A549 (cell line): ENCODE measurements around the gene PPARA. TPM values are rescaled to one million over a fixed set of nuclear protein-coding genes. Genes with fewer than 3 reads are reported as not detected.

ENCODE experiments used
- ATAC-seq, 2 experiments: fragments of 200-7000 bp in 1 of 2; fragments of >200 bp in 1 of 2; cut with Nextera tagmentation in 1 of 2; cut with Tn5 transposase in 1 of 2; 3 replicates each; pipeline versions ENCODE4 v1.8.0 to v1.9.1; 2018 to 2020; ENCODE audit warnings: mild to moderate bottlenecking in 1 of 2, moderate library complexity in 1 of 2
- CTCF ChIA-PET: fragments of 300-600 bp; sonication (Branson Sonifier 250); formaldehyde crosslinking; extraction: SDS; loops from one replicate; lab custom pipeline; 2021; ENCODE audit warnings: antibody characterized with exemption, inconsistent platforms; lab: Yijun Ruan, JAX
- POLR2A ChIA-PET: fragments of 350-600 bp; formaldehyde crosslinking; extraction: SDS; loops from one replicate; lab custom pipeline; 2021; ENCODE audit warnings: antibody characterized with exemption, inconsistent platforms; lab: Yijun Ruan, JAX
- DNase-seq, 2 experiments: peaks; one replicate each; pipeline versions ENCODE4 v3.0.0 to v3.0.0-alpha.2; 2011 to 2016; ENCODE audit warnings: low read depth in 1 of 2, low spot score in 1 of 2
- FAIRE-seq: peaks from 2 replicates; lab custom pipeline; 2011; peaks lifted over from hg19 to GRCh38; lab: Jason Lieb, UNC
- H3K27ac ChIP-seq, 2 experiments: fragments of >200 bp; sonication (Bioruptor Twin); formaldehyde crosslinking; 3 replicates each; pipeline ENCODE4 v1.5.1; 2016 to 2017
- H3K4me1 ChIP-seq: fragments of >200 bp; sonication (Bioruptor Twin); formaldehyde crosslinking; 3 replicates; pipeline ENCODE4 v1.6.1; 2016
- H3K4me2 ChIP-seq: fragments of >200 bp; sonication (Bioruptor Twin); formaldehyde crosslinking; 3 replicates; pipeline ENCODE4 v1.6.1; 2016
- H3K4me3 ChIP-seq: fragments of >200 bp; sonication (Bioruptor Twin); formaldehyde crosslinking; 3 replicates; pipeline ENCODE4 v1.5.1; 2016
- H3K9me3 ChIP-seq: fragments of >200 bp; sonication (Bioruptor Twin); formaldehyde crosslinking; 3 replicates; pipeline ENCODE4 v1.6.1; 2016
- CHD2 ChIP-seq: fragments of 150-350 bp; IDR thresholded peaks from 2 replicates; pipeline ENCODE4 v1.6.1; 2014; ENCODE audit warnings: low read length; ENCODE audit not compliant: partially characterized antibody
- EHMT2 ChIP-seq: fragments of 200-600 bp; sonication (generic); IDR thresholded peaks from 2 replicates; pipeline ENCODE4 v1.6.1; 2016; ENCODE audit warnings: antibody characterized with exemption, low read depth, mild to moderate bottlenecking, moderate library complexity
- FOSL2 ChIP-seq, 2 experiments: fragments of 450-650 bp in 1 of 2; fragments of >200 bp in 1 of 2; sonication (Bioruptor Twin) in 1 of 2; formaldehyde crosslinking; IDR thresholded peaks; 2 replicates each; pipeline versions ENCODE4 v1.5.0 to v1.6.1; 2016 to 2020; ENCODE audit warnings: mild to moderate bottlenecking in 1 of 2, moderate library complexity in 1 of 2
- FOXS1 ChIP-seq: fragments of 250-450 bp; sonication (Bioruptor Pico); IDR thresholded peaks from 2 replicates; pipeline ENCODE4 v1.5.0; 2020; ENCODE audit warnings: mild to moderate bottlenecking, moderate library complexity
- GATA3 ChIP-seq: IDR thresholded peaks from 2 replicates; pipeline ENCODE4 v1.6.1; 2012; ENCODE audit warnings: borderline replicate concordance
- HDAC2 ChIP-seq: fragments of 200-600 bp; sonication (generic); IDR thresholded peaks from 2 replicates; pipeline ENCODE4 v1.6.1; 2016
- HEYL ChIP-seq: fragments of 250-450 bp; sonication (Bioruptor Pico); IDR thresholded peaks from 2 replicates; pipeline ENCODE4 v1.8.0; 2021; ENCODE audit warnings: mild to moderate bottlenecking, moderate library complexity
- HMGXB4 ChIP-seq: fragments of 250-450 bp; sonication (Bioruptor Pico); IDR thresholded peaks from 2 replicates; pipeline ENCODE4 v1.5.0; 2021; ENCODE audit warnings: mild to moderate bottlenecking, moderate library complexity, borderline replicate concordance
- HOXA7 ChIP-seq: fragments of 250-450 bp; sonication (Bioruptor Pico); IDR thresholded peaks from 2 replicates; pipeline ENCODE4 v1.5.0; 2020; ENCODE audit warnings: mild to moderate bottlenecking, moderate library complexity
- HOXB13 ChIP-seq: fragments of 250-450 bp; sonication (Bioruptor Pico); IDR thresholded peaks from 2 replicates; pipeline ENCODE4 v1.5.0; 2020; ENCODE audit warnings: low read depth, mild to moderate bottlenecking, moderate library complexity
- KDM1A ChIP-seq: fragments of 200-600 bp; sonication (generic); IDR thresholded peaks from 2 replicates; pipeline ENCODE4 v1.6.1; 2016; ENCODE audit warnings: low read depth, mild to moderate bottlenecking
- NFE2L2 ChIP-seq: fragments of 150-350 bp; conservative IDR thresholded peaks from 2 replicates; pipeline ENCODE4 v1.6.1; 2014; ENCODE audit warnings: low read length
- NPAS2 ChIP-seq: fragments of 250-450 bp; sonication (Bioruptor Pico); IDR thresholded peaks from 2 replicates; pipeline ENCODE4 v1.8.0; 2022; ENCODE audit warnings: mild to moderate bottlenecking, moderate library complexity, borderline replicate concordance
- POLR2AphosphoS2 ChIP-seq: conservative IDR thresholded peaks from 2 replicates; pipeline ENCODE4 v1.6.1; 2012; ENCODE audit warnings: low read length, improper control_type of control experiment, inconsistent platforms
- RAD21 ChIP-seq, 2 experiments: fragments of >200 bp in 1 of 2; sonication (Bioruptor Twin) in 1 of 2; formaldehyde crosslinking in 1 of 2; IDR thresholded peaks in 1 of 2; conservative IDR thresholded peaks in 1 of 2; 2 replicates in 1 of 2; 3 replicates in 1 of 2; pipeline ENCODE4 v1.6.1; 2012 to 2018; ENCODE audit warnings: inconsistent platforms in 1 of 2
- RCOR1 ChIP-seq: fragments of 150-350 bp; IDR thresholded peaks from 2 replicates; pipeline ENCODE4 v1.6.1; 2014; ENCODE audit warnings: antibody characterized with exemption, low read length, low read depth
- RFX5 ChIP-seq: fragments of 450-650 bp; IDR thresholded peaks from 2 replicates; pipeline ENCODE4 v1.7.1; 2014; ENCODE audit warnings: antibody characterized with exemption, mild to moderate bottlenecking, moderate library complexity
- RNF2 ChIP-seq: fragments of 200-600 bp; sonication (generic); IDR thresholded peaks from 2 replicates; pipeline ENCODE4 v1.6.1; 2016; ENCODE audit warnings: low read depth, mild to moderate bottlenecking, antibody characterized with exemption, moderate library complexity, borderline replicate concordance
- ZC3H11A ChIP-seq: fragments of 450-650 bp; IDR thresholded peaks from 2 replicates; pipeline ENCODE4 v1.6.1; 2014; ENCODE audit warnings: antibody characterized with exemption, mild to moderate bottlenecking
- WGBS: methylation state at CpG from one replicate; pipeline ENCODE4 v1.1.6; 2017; ENCODE audit errors: missing lambda C conversion rate; 5-methylcytosine and 5-hydroxymethylcytosine counted together
- polyA plus RNA-seq, 4 experiments: library from polyadenylated mRNA; depleted of rRNA in 3 of 4; stranded (reverse); fragments of >200 nt; fragmentation: RNase III in 1 of 4; extraction: RNeasy Plus Mini Kit Qiagen cat#74134 plus additional on column Dnase treatment in 1 of 4; gene quantifications; 2 replicates in 3 of 4; 3 replicates in 1 of 4; pipeline ENCODE4 v1.2.3, GENCODE V29; 2011 to 2017
- TF ChIP-seq, protein P1 (sequence below): fragments of 150-350 bp; IDR thresholded peaks from 2 replicates; pipeline ENCODE4 v1.6.1; 2014; ENCODE audit warnings: low read depth, mild to moderate bottlenecking, low read length

PPARA gene
- polyA plus RNA-seq, 2 of the 4 experiments (the other 2 are of a cell fraction): 2.6 to 2.8 TPM

DNA sequence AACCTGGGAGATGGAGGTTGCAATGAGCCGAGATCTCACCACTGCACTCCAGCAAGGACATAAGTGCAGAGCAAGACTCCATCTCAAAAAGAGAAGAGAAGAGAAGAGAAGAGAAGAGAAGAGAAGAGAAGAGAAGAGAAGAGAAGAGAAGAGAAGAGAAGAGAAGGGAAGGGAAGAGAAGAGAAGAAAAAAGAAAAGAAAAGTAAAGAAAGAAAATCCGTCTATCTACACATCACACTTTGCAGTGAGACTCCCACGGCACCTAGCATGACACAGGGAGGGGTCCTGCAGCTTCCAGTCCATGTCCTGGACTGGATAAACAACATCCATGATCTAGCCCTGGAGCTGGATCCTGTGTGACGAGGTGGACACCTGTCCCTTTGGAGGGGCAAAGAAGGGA is 4.0 kb upstream of the PPARA start:
- Histone ChIP-seq H3K27ac (no peak overlapping the region), H3K4me2 (no peak overlapping the region), H3K4me1 (no peaks in the 10 kb centered on the region)
- 73% methylated on average over 4 of the region's 4 CpGs for WGBS
- DNase-seq: no peak
- TF ChIP-seq FOSL2 (IDR thresholded peaks at IDR 0.05): no peak
- TF ChIP-seq FOSL2 (CRISPR knock-in tag; IDR thresholded peaks at IDR 0.05): no peak
- TF ChIP-seq HDAC2: no peak
- no peak for TF ChIP-seq NPAS2 (CRISPR knock-in tag)
- no peak for TF ChIP-seq POLR2AphosphoS2
- TF ChIP-seq, all 56 proteins: peak for 0
- ChIA-PET POLR2A (no interaction called here), CTCF (interaction anchor here (1.7 kb wide), 1 partner anchor 24 kb away, joined by 5 read pairs; no protein-coding TSS in a partner anchor)
- FAIRE-seq (no peak), ATAC-seq (no peak)
- Histone ChIP-seq H3K9me3 (no peaks in the 10 kb centered on the region), H3K4me3 (no peak overlapping the region)

DNA sequence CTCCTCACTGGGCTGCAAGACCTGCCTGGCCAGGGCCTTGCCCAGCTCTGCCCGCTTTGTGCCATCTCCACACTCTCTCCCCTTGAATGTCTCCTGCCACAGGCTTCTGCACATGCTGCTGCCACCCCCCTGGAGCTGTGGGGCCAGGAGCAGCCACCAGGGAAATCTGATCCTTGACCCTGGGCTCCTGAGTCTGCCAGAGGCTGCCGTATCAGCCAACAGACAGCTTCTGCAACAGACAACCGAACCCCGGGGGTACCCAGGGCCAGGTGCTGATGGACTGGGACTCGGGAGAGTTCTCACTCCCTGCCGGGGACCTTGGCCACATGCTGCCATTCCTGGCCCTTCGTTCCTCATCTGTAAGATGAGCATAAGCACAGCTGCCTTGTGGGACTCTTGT is 3.3 kb upstream of the PPARA start:
- DNase-seq (no peak), ATAC-seq (no peak), FAIRE-seq (no peak)
- H3K27ac ChIP-seq: no peak overlapping the region
- no peaks in the 10 kb centered on the region for H3K4me1 ChIP-seq
- H3K9me3 ChIP-seq: no peaks in the 10 kb centered on the region
- H3K4me2 ChIP-seq: no peak overlapping the region
- WGBS: 81% methylated on average over 7 of the region's 7 CpGs
- TF ChIP-seq HMGXB4 (CRISPR knock-in tag) (no peak), RAD21 (conservative IDR thresholded peaks at IDR 0.05 in 1 of 2, IDR thresholded peaks at IDR 0.05 in 1 of 2) (no peak), KDM1A (no peak), HDAC2 (no peak), RFX5 (no peak), CHD2 (no peak), EHMT2 (no peak)
- TF ChIP-seq, protein P1, sequence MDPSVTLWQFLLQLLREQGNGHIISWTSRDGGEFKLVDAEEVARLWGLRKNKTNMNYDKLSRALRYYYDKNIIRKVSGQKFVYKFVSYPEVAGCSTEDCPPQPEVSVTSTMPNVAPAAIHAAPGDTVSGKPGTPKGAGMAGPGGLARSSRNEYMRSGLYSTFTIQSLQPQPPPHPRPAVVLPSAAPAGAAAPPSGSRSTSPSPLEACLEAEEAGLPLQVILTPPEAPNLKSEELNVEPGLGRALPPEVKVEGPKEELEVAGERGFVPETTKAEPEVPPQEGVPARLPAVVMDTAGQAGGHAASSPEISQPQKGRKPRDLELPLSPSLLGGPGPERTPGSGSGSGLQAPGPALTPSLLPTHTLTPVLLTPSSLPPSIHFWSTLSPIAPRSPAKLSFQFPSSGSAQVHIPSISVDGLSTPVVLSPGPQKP: no peak
- ChIA-PET CTCF (no interaction called here), POLR2A (no interaction called here)
- H3K4me3 ChIP-seq: no peak overlapping the region

- H3K4me1 ChIP-seq: no peaks in the 10 kb centered on the region
- FAIRE-seq (no peak), DNase-seq (no peak), ATAC-seq (no peak)
- no peak overlapping the region for H3K4me3 ChIP-seq
- 54% methylated on average over 8 of the region's 19 CpGs for WGBS
- POLR2A ChIA-PET: no interaction called here
- CTCF ChIA-PET: interaction anchor here (0.5 to 1.9 kb wide), 3 partner anchors 14 to 167 kb away, joined by 3 to 4 read pairs (median 3); no protein-coding TSS in a partner anchor
- TF ChIP-seq ZC3H11A: no peak
- no peak for TF ChIP-seq EHMT2
- TF ChIP-seq HOXB13 (CRISPR knock-in tag): no peak
- no peak for TF ChIP-seq HEYL (CRISPR knock-in tag)
- no peak for TF ChIP-seq GATA3
- TF ChIP-seq NFE2L2: no peak
- TF ChIP-seq HOXA7 (CRISPR knock-in tag): no peak
- no peak for TF ChIP-seq RCOR1
- TF ChIP-seq FOXS1 (CRISPR knock-in tag): no peak
- no peak for TF ChIP-seq RNF2
- TF ChIP-seq KDM1A: no peak
- TF ChIP-seq CHD2: no peak
- H3K9me3 ChIP-seq: no peaks in the 10 kb centered on the region
- no peak overlapping the region for H3K27ac ChIP-seq
- no peak overlapping the region for H3K4me2 ChIP-seq
Measured at GRCh38 chr22:46147471-46148267, 2.7 kb upstream of the PPARA start.
